GM23248 (cell line): ENCODE measurements around the gene UBQLN1.

Source experiments
- EZH2 ChIP-seq: fragments of 200-600 bp; sonication (generic); IDR thresholded peaks from 2 replicates; pipeline ENCODE4 v1.6.1; 2018; ENCODE audit warnings: antibody characterized with exemption, mild to moderate bottlenecking; ENCODE audit not compliant: insufficient read depth, poor library complexity, severe bottlenecking
- EZH2phosphoT487 ChIP-seq: fragments of 200-600 bp; sonication (generic); IDR thresholded peaks from 2 replicates; pipeline ENCODE4 v1.6.1; 2018; ENCODE audit warnings: antibody characterized with exemption, moderate library complexity, mild to moderate bottlenecking, low read depth; ENCODE audit not compliant: insufficient read depth

DNA sequence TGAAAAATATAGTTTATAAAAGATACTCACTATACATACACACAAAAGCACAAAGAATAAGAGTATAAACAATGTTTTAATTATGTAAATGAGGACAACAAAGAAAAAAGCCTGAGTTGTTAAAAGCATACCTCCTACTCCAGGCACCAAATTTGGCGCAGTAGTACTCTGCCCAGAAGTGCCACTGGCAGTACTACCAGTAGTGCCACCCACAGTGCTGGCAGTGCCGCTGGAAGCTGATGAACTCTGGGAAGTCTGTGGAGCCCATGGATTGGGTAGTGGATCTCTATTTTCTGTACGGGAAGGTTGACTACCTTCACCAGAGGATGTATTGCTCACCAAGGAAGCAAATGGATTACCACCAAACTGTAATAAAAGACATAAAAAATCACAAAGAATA, 30.2 kb downstream of the UBQLN1 start:
- no peak for TF ChIP-seq EZH2phosphoT487
- no peak for TF ChIP-seq EZH2
